IPS-18c (cell line): ENCODE results near the gene ASCL4.

Experiments used
- H3K4me3 ChIP-seq: 2 replicates; pipeline ENCODE4 v1.7.0; 2013; ENCODE audit warnings: low read depth, mild to moderate bottlenecking, low read length, moderate library complexity; ENCODE audit not compliant: insufficient read depth
- H3K9me3 ChIP-seq: one replicate; pipeline ENCODE4 v1.6.1; 2013; ENCODE audit warnings: mild to moderate bottlenecking, low read length, moderate library complexity; ENCODE audit not compliant: control insufficient read depth, insufficient read depth

Gene ASCL4

GRCh38 chr12:107765316-107765715 lies 9.2 kb upstream of the ASCL4 start:
- Histone ChIP-seq H3K9me3 (no peaks in the 10 kb centered on the region), H3K4me3 (no peak overlapping the region)

- no peaks in the 10 kb centered on the region for H3K9me3 ChIP-seq
Measured at GRCh38 chr12:107767466-107767865, 7.0 kb upstream of the ASCL4 start.

GRCh38 chr12:107775093-107775721 lies 703 bp downstream of the ASCL4 start:
- Histone ChIP-seq H3K4me3 (peak overlapping the region; percentile 59), H3K9me3 (no peaks in the 10 kb centered on the region)

More at GRCh38 chr12:107767466-107767865, 7.0 kb upstream of the ASCL4 start:
- H3K4me3 ChIP-seq, result no peak overlapping the region

- Histone ChIP-seq H3K9me3 (no peaks in the 10 kb centered on the region), H3K4me3 (no peak overlapping the region)
Measured at GRCh38 chr12:107776171-107776570, 1.7 kb downstream of the ASCL4 start.

GRCh38 chr12:107778383-107779025 lies 4.0 kb downstream of the ASCL4 start:
- H3K4me3 ChIP-seq, result no peak overlapping the region
- H3K9me3 ChIP-seq, result no peaks in the 10 kb centered on the region

- no peaks in the 10 kb centered on the region for H3K9me3 ChIP-seq
- H3K4me3 ChIP-seq, result no peak overlapping the region
Measured at GRCh38 chr12:107779077-107779831, 4.8 kb downstream of the ASCL4 start.

- Histone ChIP-seq H3K4me3 (no peak overlapping the region), H3K9me3 (no peaks in the 10 kb centered on the region)
Measured at GRCh38 chr12:107780298-107780697, 5.8 kb downstream of the ASCL4 start.

GRCh38 chr12:107782067-107782466 lies 7.6 kb downstream of the ASCL4 start:
- no peaks in the 10 kb centered on the region for H3K9me3 ChIP-seq
- H3K4me3 ChIP-seq, result no peak overlapping the region

GRCh38 chr12:107783406-107784376 lies 9.2 kb downstream of the ASCL4 start:
- no peak overlapping the region for H3K4me3 ChIP-seq
- H3K9me3 ChIP-seq, result no peaks in the 10 kb centered on the region

GRCh38 chr12:107788281-107788680 lies 13.8 kb downstream of the ASCL4 start:
- Histone ChIP-seq H3K4me3 (no peak overlapping the region), H3K9me3 (peaks cover 3% of the 10 kb centered on the region)

GRCh38 chr12:107788690-107789458 lies 14.4 kb downstream of the ASCL4 start:
- H3K9me3 ChIP-seq, result peaks cover 3% of the 10 kb centered on the region
- no peak overlapping the region for H3K4me3 ChIP-seq

GRCh38 chr12:107791465-107792089 lies 17.1 kb downstream of the ASCL4 start:
- peaks cover 3% of the 10 kb centered on the region for H3K9me3 ChIP-seq
- H3K4me3 ChIP-seq, result no peak overlapping the region

GRCh38 chr12:107794451-107794850 lies 19.9 kb downstream of the ASCL4 start:
- Histone ChIP-seq H3K9me3 (no peaks in the 10 kb centered on the region), H3K4me3 (no peak overlapping the region)

- no peaks in the 10 kb centered on the region for H3K9me3 ChIP-seq
- H3K4me3 ChIP-seq, result no peak overlapping the region
Measured at GRCh38 chr12:107798580-107798979, 24.1 kb downstream of the ASCL4 start.

- H3K9me3 ChIP-seq, result no peaks in the 10 kb centered on the region
- H3K4me3 ChIP-seq, result no peak overlapping the region
Measured at GRCh38 chr12:107801150-107801549, 26.6 kb downstream of the ASCL4 start.

GRCh38 chr12:107803092-107803491 lies 28.6 kb downstream of the ASCL4 start:
- H3K4me3 ChIP-seq, result no peak overlapping the region
- no peaks in the 10 kb centered on the region for H3K9me3 ChIP-seq
